ENCODE measurements around the gene ADGRF1.
"Not testable (repeated sequence)": the region's sequence is repeated elsewhere in the genome, so short reads cannot be mapped to it uniquely, and the experiment has no call there.

ADGRF1 gene

DNA sequence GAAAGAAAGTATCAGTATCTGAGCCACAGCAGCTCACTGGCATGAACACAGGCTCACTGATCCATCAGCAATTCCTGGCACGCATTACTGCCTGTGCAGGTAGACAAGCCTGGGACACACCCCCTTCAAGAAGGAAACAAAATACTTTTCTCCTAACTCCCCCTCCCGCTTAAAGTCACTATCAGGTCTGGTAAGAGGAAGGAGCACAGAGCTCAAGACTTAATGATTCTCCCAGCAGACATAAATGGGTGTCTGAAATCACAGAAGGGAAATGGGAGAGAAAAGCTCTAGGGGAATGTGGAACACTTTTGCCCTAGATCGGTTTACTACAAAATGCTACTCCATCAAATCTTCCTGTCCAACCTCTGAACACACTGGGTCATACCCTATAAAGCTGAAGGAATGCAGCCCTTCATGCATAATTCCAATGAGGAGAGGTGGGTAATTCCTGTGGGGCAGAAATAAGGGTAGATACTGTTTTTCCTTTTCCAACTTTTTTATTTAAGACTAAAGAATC lies at the start of gene ADGRF1:
Gene ADGRF1 (minus strand): TSS at position 58 of the 517 bp plus-strand sequence. CDS start 13,271 bp downstream, outside the sequence.
- DNase-seq = no peak

- DNase-seq = no peak
Observed at GRCh38 chr6:47090881-47091280, 48.7 kb upstream of the ADGRF1 start.

GRCh38 chr6:47089473-47089872 lies 47.3 kb upstream of the ADGRF1 start:
- DNase-seq = not testable (repeated sequence)

GRCh38 chr6:47086051-47086770 lies 44.1 kb upstream of the ADGRF1 start:
- DNase-seq = no peak

- no peak for DNase-seq
Observed at GRCh38 chr6:47084610-47085009, 42.5 kb upstream of the ADGRF1 start.

DNA sequence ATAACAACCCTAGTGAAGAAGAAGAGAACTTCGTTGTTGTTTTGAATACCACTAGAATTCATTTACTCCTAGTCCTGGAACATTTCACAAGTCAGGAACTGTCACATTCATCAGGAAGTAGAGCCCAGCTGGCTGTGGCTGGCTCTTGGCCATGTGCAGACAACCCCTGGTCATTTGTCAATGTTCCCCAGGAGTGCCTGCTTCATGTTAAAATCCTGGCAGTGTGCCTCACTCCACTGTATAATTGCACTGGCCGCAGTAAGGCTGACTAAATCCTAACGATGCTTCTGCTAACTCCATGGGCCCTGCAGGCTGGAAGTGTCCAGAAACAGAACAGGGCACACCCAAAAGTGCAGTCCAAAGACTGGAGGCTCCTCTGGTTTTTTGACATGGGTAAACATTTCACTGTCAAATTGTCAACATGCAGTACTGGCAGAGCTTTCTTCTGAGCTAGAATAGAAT lies 41.5 kb upstream of the ADGRF1 start:
- DNase-seq = no peak

DNA sequence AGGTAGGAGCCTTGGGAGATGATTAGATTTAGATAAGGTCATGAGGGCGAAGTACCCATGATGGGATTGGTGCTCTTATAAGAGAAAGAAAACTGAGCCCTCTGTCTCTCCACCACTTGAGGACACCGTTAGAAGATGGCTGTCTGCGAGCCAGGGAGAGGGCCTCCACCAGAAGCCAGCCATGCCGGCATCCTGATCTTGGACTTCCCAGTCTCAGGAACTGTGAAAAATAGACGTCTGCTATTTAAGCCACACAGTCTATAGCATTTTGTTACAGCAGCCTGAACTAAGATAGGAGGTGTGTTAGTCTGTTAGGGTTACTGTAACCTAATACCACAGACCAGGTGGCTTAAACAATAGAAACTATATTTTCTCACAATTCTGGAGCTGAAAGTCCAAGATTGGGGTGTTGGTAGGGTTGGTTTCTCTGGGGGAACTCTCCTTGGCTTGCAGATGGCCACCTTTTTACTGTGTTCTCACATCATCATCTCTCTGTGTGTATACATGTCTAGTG lies 38.0 kb upstream of the ADGRF1 start:
- DNase-seq = no peak

DNA sequence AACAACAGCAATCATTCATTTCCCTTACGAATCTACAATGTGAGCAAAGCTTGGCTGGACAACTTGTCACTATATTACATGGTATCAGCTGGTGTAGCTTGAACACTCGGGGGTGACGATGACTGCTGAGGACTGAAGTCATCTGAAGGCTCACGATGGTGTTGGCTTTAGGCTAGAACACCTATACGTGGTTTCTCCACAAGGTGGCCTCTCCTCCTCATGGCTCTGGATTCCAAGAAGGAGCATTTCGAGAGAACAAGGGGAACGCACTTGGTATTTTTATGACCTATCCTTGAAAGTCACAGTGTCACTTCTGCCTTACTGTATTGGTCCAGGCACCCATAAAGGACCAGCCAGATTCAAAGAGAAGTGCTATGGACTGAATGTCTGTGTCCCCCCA lies 37.5 kb upstream of the ADGRF1 start:
- DNase-seq = no peak

DNA sequence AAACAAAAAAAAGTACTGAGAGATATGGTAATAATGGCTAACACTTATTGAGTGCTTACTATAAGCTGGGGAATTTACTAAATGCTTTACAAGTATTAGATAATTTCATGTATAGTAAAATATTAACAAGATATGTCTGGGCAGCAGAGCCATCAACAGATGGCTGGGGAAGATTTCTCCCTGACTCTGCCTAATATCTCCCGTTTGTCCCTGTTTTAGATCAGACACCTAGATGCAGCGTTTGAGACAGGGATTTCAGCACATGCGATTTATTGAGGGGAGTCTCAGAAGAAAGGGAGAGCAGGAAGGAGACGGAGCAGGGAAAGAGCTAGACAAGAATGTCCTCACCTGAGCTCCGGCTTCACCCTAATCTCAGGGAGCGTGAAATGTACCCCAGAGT lies 36.9 kb upstream of the ADGRF1 start:
- no peak for DNase-seq

DNA sequence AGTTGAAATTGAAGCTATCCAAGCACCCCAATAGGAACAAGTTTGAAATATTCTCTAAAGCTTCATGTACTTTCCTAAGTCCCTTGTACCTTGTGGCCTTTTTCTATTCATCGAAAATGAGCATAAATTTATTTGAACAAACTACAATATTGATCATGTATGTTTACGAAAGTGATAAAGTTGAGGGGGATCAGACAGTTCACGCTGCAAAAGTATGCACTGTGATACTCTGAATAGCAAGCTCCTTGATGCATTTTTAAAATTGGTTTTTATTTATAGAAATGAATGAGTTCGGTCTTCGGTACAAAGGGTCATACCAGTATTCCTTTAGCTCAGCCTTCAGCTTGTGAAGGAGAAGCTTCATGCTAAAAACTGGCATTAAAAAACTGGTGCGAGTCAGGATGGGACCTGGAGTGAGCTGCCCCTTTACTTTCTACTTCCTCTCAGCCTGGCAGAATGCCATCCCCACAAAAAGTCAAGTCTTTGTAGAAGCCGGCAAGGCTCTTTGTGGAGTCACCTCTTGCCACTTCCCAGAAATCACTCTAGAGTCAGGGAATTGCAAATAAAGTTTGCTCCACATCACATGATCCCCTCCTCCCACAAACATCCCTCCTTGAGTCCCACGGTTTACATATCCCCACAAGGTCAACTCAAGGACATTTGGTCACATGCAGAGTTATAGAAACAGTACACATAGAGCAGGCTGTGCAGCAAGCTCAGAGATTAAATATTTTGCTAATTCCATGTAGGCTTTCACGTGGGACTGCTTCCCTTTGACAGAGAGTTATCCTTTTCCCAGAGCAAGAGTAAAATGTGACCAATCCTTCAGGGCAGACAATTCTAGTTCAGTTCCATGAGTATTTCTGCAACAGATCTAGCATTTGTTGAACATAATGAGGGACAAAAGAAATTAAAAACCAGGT lies 34.6 kb upstream of the ADGRF1 start:
- no peak for DNase-seq

- DNase-seq = no peak
Observed at GRCh38 chr6:47075741-47076421, 33.7 kb upstream of the ADGRF1 start.

DNA sequence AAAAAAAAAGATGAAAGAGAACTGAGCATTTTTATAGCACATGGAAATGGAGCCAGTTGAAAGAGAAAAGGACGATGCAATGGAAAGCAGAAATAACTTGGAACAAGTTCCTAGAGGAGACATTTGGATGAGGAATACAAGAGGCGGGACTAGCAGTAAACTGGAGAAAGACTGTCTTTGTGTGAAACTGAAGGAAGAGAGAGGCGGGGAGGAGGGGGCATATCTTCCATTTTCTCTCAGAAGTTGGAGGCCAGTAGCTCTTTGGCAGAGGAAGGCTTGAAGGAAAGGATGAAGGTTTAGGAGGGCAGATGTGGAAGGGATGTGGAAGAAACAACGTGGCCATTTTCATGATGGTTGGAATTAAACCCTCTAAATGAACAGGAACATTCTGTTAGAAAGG lies 33.0 kb upstream of the ADGRF1 start:
- no peak for DNase-seq

GRCh38 chr6:47073125-47074110 lies 31.3 kb upstream of the ADGRF1 start:
- no peak for DNase-seq

GRCh38 chr6:47072667-47073066 lies 30.5 kb upstream of the ADGRF1 start:
- no peak for DNase-seq

DNA sequence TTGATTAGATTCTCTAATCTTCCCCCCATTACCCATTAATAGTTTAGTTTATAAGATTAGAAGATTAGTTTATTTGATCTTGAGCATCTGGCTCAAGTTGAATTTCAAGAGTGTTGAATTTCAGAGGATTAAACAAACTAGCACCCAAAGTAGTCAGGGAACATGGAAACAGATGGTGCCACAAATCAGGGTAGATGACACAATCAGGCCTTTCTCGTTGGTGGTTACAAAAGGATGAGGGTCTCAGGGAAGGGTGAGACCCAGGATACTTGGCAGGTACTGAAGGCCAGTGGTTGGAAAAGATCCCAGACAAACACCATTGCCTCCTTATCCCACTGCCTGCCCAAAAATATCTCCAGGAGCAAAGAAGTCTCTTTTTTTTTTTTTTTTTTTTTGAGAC lies 29.5 kb upstream of the ADGRF1 start:
- DNase-seq = no peak

- no peak for DNase-seq
Observed at GRCh38 chr6:47070461-47070860, 28.3 kb upstream of the ADGRF1 start.

GRCh38 chr6:47069156-47069555 lies 27.0 kb upstream of the ADGRF1 start:
- no peak for DNase-seq

GRCh38 chr6:47066418-47066817 lies 24.3 kb upstream of the ADGRF1 start:
- DNase-seq = no peak

DNA sequence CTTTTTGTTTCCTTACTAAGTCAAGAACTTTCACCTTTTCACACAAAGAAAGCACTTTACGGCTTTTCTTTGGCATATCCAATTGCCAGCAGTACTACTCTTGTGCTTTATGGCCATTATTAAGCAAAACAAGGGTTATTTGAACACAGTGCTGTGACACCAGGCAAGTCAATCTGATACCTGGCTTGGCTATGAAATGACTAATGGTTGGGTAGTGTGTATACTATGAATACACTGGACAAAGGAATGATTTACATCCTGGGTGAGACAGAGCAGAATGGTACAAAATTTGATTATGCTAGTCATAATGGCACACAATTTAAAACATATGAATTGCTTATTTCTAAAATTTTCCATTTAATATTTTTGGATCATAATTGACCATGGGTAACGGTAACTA lies 22.1 kb upstream of the ADGRF1 start:
- no peak for DNase-seq

- DNase-seq = no peak
Observed at GRCh38 chr6:47062346-47062745, 20.2 kb upstream of the ADGRF1 start.

All from CD4-positive, alpha-beta T cell treated with Interleukin-1 beta for 1 hour (primary cell).